K562 (cell line): ENCODE data around the gene CETN1. TPM values are rescaled to one million over a fixed set of nuclear protein-coding genes. Genes with fewer than 3 reads are reported as not detected.

Source experiments
- BMI1 ChIP-seq: fragments of 150-350 bp; IDR thresholded peaks from 2 replicates; pipeline ENCODE4 v1.6.1; 2014; ENCODE audit warnings: low read length
- CREB3 ChIP-seq: fragments of 450-650 bp; conservative IDR thresholded peaks from 2 replicates; pipeline ENCODE4 v1.6.1; 2016; ENCODE audit warnings: missing genetic modification characterization, low read depth, mild to moderate bottlenecking, missing compliant biosample characterization, moderate library complexity
- CTBP1 ChIP-seq: fragments of 450-650 bp; IDR thresholded peaks from 2 replicates; pipeline ENCODE4 v1.6.1; 2016; ENCODE audit warnings: borderline replicate concordance
- DLX4 ChIP-seq: fragments of 250-450 bp; sonication (Bioruptor Pico); IDR thresholded peaks from 2 replicates; pipeline ENCODE4 v1.6.1; 2021; ENCODE audit warnings: mild to moderate bottlenecking
- HDAC2 ChIP-seq: fragments of 450-650 bp; IDR thresholded peaks from 2 replicates; pipeline ENCODE4 v1.6.1; 2016; ENCODE audit warnings: mild to moderate bottlenecking
- LARP7 ChIP-seq: fragments of 450-650 bp; IDR thresholded peaks from 2 replicates; pipeline ENCODE4 v1.6.1; 2016
- NFIX ChIP-seq: fragments of 250-450 bp; sonication (Bioruptor Pico); IDR thresholded peaks from 2 replicates; pipeline ENCODE4 v1.4.0; 2020; ENCODE audit warnings: low read depth, mild to moderate bottlenecking, moderate library complexity
- SIN3A ChIP-seq, 2 experiments: fragments of 150-350 bp in 1 of 2; IDR thresholded peaks; 2 replicates each; pipeline ENCODE4 v1.6.1; 2011 to 2016; ENCODE audit warnings: borderline replicate concordance in 2 of 2, low read depth in 2 of 2, low read length in 2 of 2, mild to moderate bottlenecking in 2 of 2, moderate library complexity in 2 of 2; ENCODE audit not compliant: control insufficient read depth in 1 of 2
- SMARCB1 ChIP-seq: IDR thresholded peaks from 2 replicates; pipeline ENCODE4 v1.6.1; 2011; ENCODE audit warnings: improper control_type of control experiment, low read depth; ENCODE audit not compliant: insufficient read length
- SNRNP70 ChIP-seq: fragments of 200-400 bp; formaldehyde crosslinking; optimal IDR thresholded peaks from 2 replicates; pipeline ENCODE3; 2017; ENCODE audit warnings: low read depth, low read length
- TAF15 ChIP-seq: fragments of 200-400 bp; formaldehyde crosslinking; IDR thresholded peaks from 2 replicates; pipeline ENCODE4 v1.6.1; 2017; ENCODE audit warnings: mild to moderate bottlenecking, low read depth, low read length, moderate library complexity
- ZNF133 ChIP-seq: fragments of 250-450 bp; sonication (Bioruptor Pico); IDR thresholded peaks from 2 replicates; pipeline ENCODE4 v1.4.0; 2020; ENCODE audit warnings: mild to moderate bottlenecking
- polyA plus RNA-seq, 8 experiments: library from polyadenylated mRNA; depleted of rRNA in 4 of 8; stranded (reverse) in 5 of 8; unstranded in 3 of 8; fragments of >200 nt; fragmentation: Nextera tagmentation in 2 of 8; fragmentation: Illumina TruSeq in 1 of 8; extraction: Ambion mirVana in 2 of 8; extraction: Trizol in 1 of 8; gene quantifications; 2 replicates each; pipeline versions ENCODE4 v1.2.1 to v1.2.3, GENCODE V29; 2011 to 2014; ENCODE audit warnings: inconsistent platforms in 1 of 8, missing spikeins in 1 of 8
- total RNA-seq, 7 experiments: library from RNA; depleted of rRNA in 6 of 7; stranded (reverse); fragments of >200 nt in 6 of 7; fragmentation: Illumina TruSeq in 2 of 7; extraction: Trizol in 2 of 7; gene quantifications; 2 replicates each; pipeline versions ENCODE4 v1.2.1 to v1.2.3, GENCODE V29; 2011 to 2021; ENCODE audit warnings: low replicate concordance in 1 of 7
- TF ChIP-seq, protein P1 (sequence below): sonication (generic); formaldehyde crosslinking; IDR thresholded peaks from 2 replicates; pipeline ENCODE4 v1.8.0; 2022; ENCODE audit warnings: mild to moderate bottlenecking, low read depth, missing genetic modification reagents
- TF ChIP-seq, protein P2 (sequence below): sonication (generic); formaldehyde crosslinking; IDR thresholded peaks from 2 replicates; pipeline ENCODE4 v1.8.1; 2022; ENCODE audit warnings: missing genetic modification reagents
- TF ChIP-seq, protein P3 (sequence below): fragments of 450-650 bp; IDR thresholded peaks from 2 replicates; pipeline ENCODE4 v1.6.1; 2017; ENCODE audit warnings: antibody characterized with exemption

The CETN1 gene
- total and polyA plus RNA-seq, 9 of the 15 experiments (the other 6 are each of a cell fraction or from before 2014, with no cell fraction given) = 0.07 to 0.34 (median 0.19) TPM; not detected in 3

GRCh38 chr18:629269-630150 is 49.3 kb downstream of the CETN1 start (continued):
- no peak for TF ChIP-seq CREB3 (tag)
- no peak for TF ChIP-seq SIN3A (IDR thresholded peaks at IDR 0.05; ENCODE audit: borderline replicate concordance in 2 of 2, control insufficient read depth in 1 of 2, low read depth in 2 of 2, low read length in 2 of 2)
- TF ChIP-seq ZNF133 (CRISPR knock-in tag) = no peak
- 0 out of 2 replicates have a peak, but pooled peaks have one; percentile 21 for TF ChIP-seq CTBP1
- TF ChIP-seq SNRNP70 = no peak
- TF ChIP-seq, protein P1, sequence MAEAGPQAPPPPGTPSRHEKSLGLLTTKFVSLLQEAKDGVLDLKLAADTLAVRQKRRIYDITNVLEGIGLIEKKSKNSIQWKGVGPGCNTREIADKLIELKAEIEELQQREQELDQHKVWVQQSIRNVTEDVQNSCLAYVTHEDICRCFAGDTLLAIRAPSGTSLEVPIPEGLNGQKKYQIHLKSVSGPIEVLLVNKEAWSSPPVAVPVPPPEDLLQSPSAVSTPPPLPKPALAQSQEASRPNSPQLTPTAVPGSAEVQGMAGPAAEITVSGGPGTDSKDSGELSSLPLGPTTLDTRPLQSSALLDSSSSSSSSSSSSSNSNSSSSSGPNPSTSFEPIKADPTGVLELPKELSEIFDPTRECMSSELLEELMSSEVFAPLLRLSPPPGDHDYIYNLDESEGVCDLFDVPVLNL (CRISPR knock-in tag) = no peak
- TF ChIP-seq HDAC2 = no peak
- no peak for TF ChIP-seq SMARCB1
- TF ChIP-seq TAF15 = no peak
- TF ChIP-seq LARP7 = no peak
- TF ChIP-seq, protein P2, sequence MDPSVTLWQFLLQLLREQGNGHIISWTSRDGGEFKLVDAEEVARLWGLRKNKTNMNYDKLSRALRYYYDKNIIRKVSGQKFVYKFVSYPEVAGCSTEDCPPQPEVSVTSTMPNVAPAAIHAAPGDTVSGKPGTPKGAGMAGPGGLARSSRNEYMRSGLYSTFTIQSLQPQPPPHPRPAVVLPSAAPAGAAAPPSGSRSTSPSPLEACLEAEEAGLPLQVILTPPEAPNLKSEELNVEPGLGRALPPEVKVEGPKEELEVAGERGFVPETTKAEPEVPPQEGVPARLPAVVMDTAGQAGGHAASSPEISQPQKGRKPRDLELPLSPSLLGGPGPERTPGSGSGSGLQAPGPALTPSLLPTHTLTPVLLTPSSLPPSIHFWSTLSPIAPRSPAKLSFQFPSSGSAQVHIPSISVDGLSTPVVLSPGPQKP (CRISPR knock-in tag) = no peak
- no peak for TF ChIP-seq BMI1
- no peak for TF ChIP-seq DLX4 (CRISPR knock-in tag)
- TF ChIP-seq NFIX (CRISPR knock-in tag) = no peak
- TF ChIP-seq, protein P3, sequence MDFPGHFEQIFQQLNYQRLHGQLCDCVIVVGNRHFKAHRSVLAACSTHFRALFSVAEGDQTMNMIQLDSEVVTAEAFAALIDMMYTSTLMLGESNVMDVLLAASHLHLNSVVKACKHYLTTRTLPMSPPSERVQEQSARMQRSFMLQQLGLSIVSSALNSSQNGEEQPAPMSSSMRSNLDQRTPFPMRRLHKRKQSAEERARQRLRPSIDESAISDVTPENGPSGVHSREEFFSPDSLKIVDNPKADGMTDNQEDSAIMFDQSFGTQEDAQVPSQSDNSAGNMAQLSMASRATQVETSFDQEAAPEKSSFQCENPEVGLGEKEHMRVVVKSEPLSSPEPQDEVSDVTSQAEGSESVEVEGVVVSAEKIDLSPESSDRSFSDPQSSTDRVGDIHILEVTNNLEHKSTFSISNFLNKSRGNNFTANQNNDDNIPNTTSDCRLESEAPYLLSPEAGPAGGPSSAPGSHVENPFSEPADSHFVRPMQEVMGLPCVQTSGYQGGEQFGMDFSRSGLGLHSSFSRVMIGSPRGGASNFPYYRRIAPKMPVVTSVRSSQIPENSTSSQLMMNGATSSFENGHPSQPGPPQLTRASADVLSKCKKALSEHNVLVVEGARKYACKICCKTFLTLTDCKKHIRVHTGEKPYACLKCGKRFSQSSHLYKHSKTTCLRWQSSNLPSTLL = no peak
